NB4 (cell line): ENCODE measurements around the gene ASF1B.

Experiments
- DNase-seq: peaks from one replicate; pipeline ENCODE4 v3.0.0; 2010; ENCODE audit warnings: low read depth
- H3K4me3 ChIP-seq: one replicate; pipeline ENCODE4 v1.5.1; 2011; ENCODE audit warnings: mild to moderate bottlenecking, low read depth, low read length, moderate library complexity
- CTCF ChIP-seq: IDR thresholded peaks from one replicate; pipeline ENCODE4 v1.5.1; 2012; ENCODE audit warnings: low read depth, low read length
- MAX ChIP-seq: IDR thresholded peaks from 2 replicates; pipeline ENCODE4 v1.6.1; 2011; ENCODE audit warnings: low read depth, low read length
- MYC ChIP-seq: IDR thresholded peaks from 2 replicates; pipeline ENCODE4 v1.6.1; 2011; ENCODE audit warnings: low read depth, low read length
- POLR2A ChIP-seq: IDR thresholded peaks from 2 replicates; pipeline ENCODE4 v1.6.1; 2011; ENCODE audit warnings: mild to moderate bottlenecking; ENCODE audit not compliant: insufficient read length; ENCODE audit errors: extremely low read depth

ASF1B gene

GRCh38 chr19:14156971-14157717 is 20.8 kb upstream of the ASF1B start:
- no peak overlapping the region for H3K4me3 ChIP-seq
- TF ChIP-seq MYC (no peak), MAX (no peak), POLR2A (no peak), CTCF (no peak)
- no peak for DNase-seq

- no peak overlapping the region for H3K4me3 ChIP-seq
- TF ChIP-seq MYC = no peak
- no peak for TF ChIP-seq MAX
- TF ChIP-seq CTCF = no peak
- no peak for TF ChIP-seq POLR2A
- DNase-seq = no peak
These were observed 19.7 kb upstream of the ASF1B start for GRCh38 chr19:14156122-14156521.

- DNase-seq = no peak
- TF ChIP-seq POLR2A (no peak), CTCF (no peak), MYC (no peak), MAX (no peak)
These were observed 19.0 kb upstream of the ASF1B start for GRCh38 chr19:14155371-14155770.

GRCh38 chr19:14152713-14153112 is 16.3 kb upstream of the ASF1B start:
- DNase-seq = no peak
- no peak overlapping the region for H3K4me3 ChIP-seq
- TF ChIP-seq MAX (no peak), MYC (no peak), POLR2A (no peak), CTCF (no peak)

More at GRCh38 chr19:14155371-14155770, 19.0 kb upstream of the ASF1B start:
- H3K4me3 ChIP-seq = no peak overlapping the region

- DNase-seq = no peak
- no peak for TF ChIP-seq POLR2A
- H3K4me3 ChIP-seq = no peak overlapping the region
These were observed 14.6 kb upstream of the ASF1B start for GRCh38 chr19:14150770-14151661.

GRCh38 chr19:14150041-14150769 is 13.8 kb upstream of the ASF1B start:
- no peak overlapping the region for H3K4me3 ChIP-seq

More at GRCh38 chr19:14150041-14150769, 13.8 kb upstream of the ASF1B start:
- DNase-seq = no peak
- TF ChIP-seq MAX (no peak), POLR2A (no peak), MYC (no peak)
